ENCODE results near the gene CCDC12.
A peak's percentile ranks its signal among the peaks of the same experiment; 100 is the strongest.

Gene CCDC12

DNA sequence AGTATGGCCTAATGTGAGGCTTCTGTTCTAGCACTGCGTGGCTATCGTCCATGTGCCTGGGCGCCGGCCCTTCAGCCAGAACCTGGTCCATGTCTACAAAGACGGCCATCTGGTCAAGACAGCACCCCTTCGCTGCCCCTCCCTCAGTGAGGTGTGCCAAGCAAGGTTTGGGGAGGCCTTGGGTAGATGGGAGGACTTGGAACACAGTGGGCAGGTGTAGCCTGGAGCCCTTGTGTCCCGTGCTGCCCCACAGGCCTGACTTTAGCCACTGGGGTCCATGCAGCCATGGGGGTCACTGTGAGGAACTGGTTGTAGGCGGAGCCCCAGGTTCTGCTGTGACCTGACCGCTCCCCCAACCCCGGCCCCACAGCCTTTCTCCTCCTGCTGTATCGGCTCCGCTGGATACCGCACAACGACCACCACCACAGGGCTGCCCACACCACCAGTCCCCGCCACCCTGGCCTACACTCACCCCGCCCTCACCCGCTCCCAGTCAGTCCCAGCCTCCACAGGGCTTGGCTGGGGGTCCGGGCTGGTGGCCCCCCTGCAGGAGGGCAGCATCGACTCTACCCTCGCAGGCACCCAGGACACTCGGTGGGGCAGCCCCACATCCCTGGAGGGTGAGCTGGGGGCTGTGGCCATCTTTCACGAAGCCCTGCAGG lies 19.5 kb upstream of the CCDC12 start:
- no peak for DNase-seq

DNA sequence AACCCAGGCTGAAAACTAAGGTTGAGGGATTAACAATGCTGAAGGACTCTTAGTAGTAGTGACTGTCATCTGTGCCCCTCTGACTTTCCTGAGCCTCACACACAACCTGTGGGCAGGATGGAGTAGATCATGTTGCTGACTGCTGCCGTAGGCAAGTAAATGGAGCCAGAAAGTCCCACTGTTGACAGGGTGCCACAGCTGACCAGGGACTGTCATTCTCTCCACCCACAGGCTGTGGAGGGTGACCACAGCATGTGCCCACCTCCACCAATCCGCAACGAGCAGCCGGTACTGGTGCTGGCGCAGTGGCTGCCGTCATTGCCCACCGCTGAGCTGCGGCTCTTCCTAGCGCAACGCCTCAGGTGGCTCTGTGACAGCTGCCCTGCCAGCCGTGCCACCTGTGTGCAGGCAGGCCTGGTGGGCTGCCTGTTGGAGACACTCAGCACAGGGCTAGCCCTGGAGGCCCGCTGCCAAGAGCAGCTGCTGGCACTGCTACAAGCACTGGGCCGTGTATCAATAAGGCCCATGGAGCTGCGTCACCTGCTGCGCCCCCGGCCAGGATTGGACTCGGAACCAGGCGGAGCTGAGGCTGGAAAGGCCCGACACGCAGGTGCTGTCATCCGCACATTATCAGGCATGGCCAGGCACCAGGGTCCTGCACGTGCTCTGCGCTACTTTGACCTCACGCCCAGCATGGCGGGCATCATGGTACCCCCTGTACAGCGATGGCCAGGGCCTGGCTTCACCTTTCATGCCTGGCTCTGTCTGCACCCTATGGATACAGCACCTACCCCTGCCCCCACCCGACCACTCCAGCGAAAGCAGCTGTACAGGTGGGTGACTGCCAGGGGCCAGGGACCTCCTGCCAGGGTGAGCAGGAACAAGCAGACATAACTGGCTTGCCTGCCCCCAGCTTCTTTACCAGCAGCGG lies 18.5 kb upstream of the CCDC12 start:
- no peak for DNase-seq

DNA sequence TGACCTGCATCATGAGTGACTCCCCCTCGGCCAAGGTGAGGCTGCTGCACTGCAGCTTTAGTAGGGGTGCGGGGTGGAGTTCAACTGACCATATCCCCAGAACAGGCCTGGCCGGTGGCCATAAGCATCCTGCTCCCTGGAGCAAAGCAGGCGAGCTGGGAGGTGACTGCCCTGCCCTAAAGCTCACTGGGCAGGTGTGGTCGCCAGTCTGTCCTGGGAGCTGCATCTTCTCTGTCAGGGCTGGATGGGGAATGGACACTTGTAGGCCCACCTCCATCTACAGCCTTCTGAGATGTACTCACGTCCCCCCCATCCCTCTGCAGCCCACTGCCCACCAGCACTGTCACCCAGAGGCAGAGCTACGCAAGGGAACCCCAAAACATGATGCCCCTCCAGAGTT lies 17.4 kb upstream of the CCDC12 start:
- DNase-seq = no peak

DNA sequence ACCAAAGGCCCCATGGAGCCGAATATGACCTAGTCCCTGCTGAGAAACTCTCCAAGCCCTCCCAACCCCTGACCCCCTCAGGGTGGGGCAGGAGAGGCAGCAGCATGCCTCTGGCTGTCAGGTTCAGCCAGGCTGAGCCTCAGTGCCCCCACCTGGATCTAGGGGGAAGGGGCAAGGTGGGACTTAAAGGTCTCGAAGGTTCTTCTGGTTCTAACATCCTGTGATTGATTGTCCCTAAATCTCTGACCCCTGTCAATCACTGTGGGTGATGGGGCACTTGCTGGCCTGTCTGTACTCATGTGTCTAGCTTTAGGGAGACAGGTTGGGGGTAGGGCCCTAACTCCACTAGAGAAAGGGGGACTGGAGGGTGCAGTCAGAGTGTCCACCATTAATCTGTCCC lies 16.7 kb upstream of the CCDC12 start:
- DNase-seq = no peak

DNA sequence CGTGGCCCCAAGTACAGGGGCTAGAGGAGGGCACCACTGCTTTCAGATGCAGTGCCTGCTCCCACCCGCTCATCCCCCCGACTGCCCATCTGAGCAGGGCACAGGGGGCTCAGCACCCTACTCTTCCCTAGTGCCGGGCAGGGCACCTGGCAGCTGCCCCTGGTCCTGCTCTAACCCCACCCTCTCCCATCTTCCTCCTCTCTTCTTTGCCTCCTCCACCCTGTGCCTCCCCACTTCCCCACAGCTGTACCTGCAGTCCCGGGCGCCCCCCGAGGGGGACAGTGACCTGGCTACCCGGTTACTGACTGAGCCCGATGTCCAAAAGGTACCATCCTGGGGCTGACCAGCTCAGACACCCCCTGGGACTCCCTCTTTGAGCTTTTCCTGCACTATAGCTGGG lies 15.7 kb upstream of the CCDC12 start:
- no peak for DNase-seq

DNA sequence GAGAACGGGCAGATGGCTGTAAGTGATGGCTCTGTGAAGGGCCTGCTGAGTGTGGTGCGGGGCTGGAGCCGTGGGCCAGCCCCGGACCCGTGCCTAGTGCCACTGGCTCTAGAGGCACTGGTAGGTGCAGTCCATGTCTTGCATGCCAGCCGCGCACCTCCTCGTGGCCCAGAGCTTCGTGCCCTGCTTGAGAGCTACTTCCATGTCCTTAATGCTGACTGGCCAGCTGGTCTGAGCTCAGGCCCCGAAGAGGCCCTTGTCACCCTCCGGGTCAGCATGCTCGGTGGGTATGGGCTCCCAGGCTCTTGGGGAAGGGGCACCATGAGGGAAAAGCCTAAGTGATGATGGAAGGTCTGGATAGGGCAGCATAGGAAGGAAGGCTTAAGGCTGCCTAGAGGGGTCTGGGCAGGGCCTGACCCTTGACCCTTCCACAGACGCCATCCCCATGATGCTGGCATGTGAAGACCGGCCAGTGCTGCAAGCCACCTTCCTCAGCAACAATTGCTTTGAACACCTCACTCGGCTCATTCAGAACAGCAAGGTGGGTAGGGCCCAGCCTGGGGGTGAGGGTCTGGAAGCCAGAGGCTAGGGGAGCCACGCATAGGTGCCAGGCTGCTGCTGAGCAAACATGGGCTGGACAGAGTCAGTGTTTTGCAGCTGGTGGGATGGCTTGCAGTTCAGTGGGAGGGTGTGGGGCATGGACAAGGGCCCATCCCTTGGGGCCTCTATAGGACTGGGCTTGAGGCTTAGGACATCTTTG lies 15.0 kb upstream of the CCDC12 start:
- no peak for DNase-seq

DNA sequence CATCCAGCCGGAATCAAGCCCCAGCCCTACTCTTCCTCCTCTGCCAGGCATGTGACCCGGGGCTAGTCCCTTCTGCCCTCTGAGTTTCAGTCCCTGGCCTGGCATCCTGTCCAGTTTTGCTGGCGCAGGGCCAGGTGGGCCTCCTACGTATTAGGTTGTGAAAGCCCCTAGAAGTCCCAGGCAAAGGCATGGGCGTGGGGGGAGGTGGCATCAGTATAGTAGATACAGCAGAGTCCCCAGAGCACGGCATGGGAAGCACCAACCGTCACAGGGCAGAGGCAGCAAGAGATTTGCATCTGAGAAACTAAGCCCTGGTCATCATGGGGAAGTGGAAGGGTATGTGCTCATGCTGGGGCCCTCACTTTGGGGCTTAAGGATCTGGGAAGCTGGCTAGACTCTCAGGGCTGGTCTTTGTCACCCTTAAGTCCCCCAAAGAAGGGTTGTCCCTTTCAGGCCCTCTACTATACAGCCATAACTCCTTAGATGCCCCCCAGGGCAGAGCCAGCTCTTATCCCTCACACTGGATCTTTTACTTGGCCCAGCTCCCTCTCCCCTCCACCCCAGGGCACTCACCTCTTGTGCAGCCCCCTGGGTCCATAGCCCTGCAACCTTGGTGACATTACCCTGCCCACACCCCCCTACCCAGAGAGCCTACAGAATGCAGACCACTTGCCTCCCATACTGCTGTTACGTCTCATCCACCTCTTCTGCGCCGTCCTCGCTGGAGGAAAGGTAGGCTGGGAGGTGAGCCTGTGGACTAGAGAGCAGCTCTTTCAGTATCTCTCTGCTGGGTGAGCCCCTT lies 14.2 kb upstream of the CCDC12 start:
- no peak for DNase-seq

DNA sequence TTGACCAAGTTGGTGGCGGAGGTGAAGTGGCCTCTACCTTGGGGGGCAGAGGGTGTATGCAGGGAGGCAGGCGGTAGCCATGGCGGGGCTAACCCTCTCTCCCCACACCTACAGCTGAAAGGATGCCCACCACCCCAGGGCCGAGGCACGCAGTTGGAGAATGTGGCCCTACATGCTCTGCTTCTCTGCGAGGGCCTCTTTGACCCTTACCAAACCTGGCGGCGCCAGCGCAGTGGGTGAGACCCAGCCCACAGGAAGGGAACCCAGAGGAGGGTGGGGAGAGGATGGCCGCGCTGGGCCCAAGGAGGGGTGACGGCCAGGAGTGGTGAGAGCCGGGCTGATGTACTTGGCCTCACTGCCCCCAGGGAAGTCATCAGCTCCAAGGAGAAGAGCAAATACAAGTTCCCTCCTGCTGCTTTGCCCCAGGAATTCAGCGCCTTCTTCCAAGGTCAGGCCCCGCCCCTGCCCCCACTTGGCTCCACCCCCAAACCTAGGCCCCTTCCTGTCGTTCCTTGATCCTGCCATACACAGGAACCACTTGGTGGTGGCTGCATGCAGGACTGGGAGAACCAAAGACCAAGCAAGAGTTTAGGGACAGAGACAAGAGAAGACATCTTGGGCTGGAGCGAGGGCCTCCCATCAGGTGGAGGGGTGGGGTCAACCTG lies 12.7 kb upstream of the CCDC12 start:
- DNase-seq = no peak

DNA sequence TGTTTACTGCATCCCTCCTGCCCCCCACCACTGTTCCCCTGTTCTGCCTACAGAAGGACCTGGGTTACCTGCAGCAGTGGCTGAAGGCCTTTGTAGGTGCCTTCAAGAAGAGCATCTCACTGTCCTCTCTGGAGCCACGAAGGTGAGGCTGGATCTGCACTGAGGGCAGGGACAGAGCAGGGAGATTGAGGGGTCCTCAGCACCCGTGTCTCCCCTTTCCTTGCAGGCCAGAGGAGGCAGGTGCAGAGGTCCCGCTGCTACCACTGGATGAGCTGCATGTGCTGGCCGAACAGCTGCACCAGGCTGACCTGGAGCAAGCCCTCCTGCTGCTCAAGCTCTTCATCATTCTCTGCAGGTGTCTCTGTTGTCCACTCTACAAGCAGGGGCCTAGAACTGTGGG lies 12.1 kb upstream of the CCDC12 start:
- no peak for DNase-seq

DNA sequence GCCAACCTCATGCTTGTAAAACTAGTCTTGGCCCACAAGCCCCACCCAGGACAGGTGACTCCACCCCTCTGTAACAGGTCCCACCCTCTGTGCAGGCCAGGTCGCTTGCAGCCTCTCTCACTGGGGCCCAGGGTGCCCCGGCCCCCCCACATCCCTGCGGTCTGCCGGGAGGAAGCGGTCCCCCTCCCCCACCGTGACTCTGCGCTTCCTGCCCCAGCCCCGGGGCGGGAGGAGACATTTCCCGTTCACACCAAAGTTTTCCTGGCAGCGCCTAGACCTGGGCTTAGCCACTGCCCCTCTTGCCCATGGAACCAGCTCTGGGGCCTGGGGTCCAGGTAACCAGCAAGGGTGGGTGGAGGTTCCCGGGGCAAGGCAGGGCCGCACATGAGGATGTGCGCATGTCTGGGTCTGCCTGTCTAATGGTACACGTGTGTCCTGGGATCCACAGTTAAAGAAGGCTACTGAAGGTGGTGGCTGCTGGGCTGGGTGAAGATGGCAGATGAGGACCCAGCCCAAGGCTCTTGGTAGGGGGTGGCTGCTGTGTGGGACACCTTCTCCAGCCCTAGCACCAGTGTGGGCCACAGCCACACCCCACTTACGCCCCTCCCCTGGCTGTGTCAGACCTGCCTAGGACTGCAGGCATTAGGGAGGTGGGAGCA lies 11.3 kb upstream of the CCDC12 start:
- peak; percentile 76 for DNase-seq

DNA sequence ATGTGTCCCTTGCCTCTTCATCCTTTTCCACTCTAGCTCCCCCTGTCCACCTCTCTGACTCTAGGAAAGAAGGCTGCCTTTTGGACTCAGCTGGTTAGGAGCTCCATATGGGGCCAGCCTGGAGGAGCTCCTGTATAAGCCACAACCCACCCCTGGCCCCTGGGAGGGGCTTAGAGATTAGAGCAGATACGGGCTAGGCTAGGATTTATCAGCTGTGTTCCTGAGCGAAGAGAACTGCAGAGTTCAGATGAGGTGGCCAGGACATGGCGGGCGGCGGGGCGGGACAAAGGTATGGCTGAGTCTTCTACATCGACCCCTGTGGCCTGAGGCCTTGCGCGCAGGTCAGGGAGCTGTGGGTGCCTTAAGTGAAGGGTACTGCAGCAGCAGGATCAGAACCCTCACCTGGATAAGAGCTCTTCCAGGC lies 10.8 kb upstream of the CCDC12 start:
- DNase-seq = no peak

DNA sequence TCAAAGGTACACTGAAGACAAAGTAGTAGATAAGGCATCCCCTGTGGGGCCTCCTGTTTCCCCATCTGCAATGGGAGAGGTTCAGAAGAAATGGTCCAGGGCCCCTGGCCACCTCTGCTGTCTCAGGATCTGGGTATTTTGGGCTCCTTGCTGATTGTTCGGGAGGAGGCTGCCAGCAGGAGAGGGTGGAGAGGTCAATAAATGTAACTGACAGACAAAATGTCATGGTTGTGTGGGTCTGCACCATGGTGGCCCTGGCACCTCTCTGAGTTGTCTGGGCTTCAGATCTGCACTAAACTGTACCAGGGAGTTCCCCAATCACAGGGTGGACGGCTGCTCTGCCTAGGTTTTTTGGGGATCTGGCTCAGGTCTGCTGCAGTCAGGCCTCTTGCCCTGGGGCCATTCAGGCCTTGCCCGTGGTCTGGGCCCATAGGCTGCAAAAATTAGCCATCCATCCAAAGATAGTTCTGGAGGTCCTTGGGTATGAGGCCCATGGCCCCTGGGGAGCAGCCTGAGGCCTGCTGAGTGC lies 10.3 kb upstream of the CCDC12 start:
- DNase-seq = no peak

DNA sequence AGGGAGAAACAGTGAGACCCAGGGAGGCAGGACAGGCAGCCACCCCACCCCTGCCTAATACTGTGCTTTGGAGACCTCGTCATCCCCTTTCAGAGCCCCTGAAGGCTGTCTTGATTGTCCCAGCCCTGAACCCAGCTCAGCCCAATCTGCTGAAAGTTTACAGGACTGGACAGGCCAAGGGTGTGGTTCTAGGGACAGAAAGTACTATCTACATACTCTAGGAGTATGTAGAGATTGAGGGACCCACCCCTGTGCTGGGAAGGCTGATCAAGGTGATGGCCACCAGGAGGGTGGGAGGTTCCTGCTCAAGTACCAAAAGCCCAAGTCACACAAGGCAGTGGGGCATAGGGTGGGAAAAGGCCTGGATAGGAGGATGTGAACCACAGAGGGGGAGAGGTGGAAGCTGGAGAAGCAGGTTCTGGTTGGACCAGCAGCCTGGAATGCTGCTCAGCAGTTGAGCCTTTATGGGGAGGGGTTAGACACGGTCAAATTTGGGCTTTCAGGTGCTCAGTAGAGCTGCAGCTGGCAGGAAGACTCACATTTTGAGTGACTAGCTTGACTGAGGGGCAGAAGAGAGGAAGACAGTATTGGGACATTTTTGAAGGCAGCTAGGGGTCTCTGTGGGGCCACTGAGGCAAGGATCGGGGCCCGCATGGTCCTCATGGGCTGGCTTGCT lies 9.6 kb upstream of the CCDC12 start:
- DNase-seq = no peak

DNA sequence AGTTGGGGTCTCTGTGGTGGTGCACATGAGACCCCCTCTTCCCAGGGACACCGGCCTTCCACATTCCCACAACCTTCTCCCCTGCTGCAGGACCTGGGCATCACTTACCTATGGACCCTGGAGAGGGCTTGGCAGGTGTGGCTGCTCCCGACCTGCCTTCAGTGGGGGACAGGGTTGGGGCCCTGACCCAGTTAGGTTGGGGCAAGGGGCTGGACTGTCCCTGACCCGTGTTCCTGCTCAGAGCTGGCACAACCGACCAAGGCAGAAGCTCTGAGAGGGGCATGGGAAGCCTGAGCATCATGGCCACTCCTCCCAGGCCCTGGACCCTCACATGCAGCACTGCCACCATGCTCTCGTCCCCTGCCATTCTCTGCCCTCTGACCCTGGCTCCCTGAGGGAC lies 9.0 kb upstream of the CCDC12 start:
- no peak for DNase-seq

DNA sequence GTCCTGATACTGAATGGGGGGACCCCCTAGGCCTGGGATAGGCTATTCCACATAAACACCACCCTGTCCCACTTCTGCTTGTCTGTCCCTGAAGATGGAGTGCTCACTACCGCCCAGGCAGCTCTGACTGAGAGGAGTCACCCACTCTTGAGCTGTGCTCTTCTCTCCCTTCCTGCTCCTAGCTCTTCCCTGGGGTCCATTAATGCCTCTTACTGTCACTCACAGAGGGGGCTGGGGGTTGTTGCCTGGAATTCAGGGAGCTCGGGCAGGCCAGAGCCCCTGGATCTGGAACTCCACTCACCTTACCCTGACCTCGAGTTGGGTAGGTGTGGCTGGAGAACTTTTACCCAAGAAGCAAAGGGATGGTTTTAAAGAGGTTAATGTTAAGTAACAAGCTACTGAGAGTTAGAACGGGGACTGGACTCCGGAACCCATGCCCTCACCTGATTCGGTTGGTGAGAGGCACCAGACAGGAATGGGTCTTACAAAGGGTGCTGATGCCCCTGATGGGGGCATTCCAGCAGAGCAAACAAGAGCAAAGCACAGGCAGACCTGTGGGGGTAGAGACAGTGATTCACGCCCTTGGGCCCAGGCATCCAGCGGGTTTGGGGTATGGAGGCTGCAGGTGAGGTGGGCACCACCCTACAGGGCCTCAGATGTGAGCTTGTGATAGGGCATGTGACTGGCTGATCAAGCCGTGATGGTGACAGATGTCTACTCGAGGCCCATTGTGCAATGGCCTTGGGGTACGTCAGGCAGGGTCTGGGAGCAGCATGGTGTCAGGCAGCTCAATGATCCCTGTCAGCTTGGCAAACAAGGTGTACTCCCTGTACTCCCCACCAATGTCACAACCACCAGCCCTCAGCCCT lies 8.3 kb upstream of the CCDC12 start:
- no peak for DNase-seq

DNA sequence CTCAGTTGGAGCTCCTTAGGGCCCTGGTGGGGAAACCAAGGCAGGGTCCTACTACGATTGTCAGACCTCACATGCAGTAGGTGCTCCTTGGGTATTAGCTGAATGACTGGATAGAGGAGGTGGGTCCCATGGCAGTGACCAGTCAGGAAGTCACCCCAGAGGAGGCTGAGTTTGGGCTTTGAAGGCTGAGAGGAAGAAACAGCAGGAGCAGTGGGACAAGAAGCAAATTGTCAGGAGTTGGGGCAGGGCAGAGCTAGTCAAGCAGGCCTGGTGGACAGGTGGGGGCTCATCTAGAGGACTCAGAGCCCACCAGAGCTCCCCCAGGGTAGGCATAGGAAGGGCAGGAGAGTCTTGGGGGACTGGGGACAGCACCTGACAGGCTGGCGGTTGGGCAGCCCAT lies 6.0 kb upstream of the CCDC12 start:
- DNase-seq = no peak

DNA sequence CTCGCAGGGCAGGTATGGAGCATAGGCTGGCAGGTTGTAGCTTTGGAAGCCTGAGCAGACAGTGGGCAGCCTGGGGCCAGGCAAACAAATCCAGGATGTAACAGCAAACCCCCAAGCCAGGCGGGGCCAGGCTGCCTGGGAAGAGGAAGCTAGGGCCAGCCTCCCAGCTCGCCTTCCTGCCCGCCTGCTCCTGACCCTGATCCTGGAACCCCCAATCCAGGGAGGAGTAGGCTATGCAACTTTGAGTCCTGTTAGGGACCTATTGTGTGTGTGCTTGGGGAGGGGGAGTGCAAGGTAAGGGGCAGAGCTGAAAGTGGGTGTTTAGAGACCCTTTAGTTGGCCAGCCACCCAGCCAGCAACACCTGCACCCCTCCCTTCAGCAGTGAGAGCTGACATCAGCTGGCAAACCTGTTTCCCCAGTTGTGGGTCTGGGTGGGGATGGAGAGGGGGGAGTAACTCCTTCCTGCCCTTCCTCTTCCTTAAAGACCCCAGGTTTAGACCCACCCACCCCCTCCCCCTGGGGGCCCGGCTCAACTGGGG lies 5.5 kb upstream of the CCDC12 start:
- DNase-seq = no peak

DNA sequence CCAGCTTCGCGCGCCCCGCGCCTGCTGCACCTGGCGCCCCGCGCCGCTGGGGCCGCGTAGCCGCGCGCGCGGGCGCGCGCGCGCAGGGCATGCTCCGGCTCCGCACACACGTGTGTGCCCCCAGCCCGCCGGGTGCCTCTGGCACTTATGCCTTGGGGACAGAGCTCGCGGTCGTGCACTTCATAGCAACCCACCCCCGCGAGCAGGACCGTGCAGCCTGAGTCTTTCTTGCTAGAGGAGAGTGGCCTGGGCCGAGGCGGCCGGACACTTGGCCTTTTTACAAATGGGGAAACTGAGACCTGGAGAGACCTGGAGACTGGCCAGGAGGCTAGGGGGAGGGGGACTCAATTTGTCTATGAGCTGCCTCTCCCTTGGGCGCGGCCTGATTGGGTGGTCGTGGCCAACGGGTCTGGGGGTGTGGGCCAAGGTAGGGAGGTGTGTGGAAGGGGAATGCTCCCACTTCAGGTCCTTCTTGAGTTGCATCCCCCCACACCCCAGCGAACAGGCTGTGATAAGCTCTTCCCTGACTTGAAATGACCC lies 3.5 kb upstream of the CCDC12 start:
- no peak for DNase-seq
